Measurements from ENCODE around the gene CAMTA1.

DNA sequence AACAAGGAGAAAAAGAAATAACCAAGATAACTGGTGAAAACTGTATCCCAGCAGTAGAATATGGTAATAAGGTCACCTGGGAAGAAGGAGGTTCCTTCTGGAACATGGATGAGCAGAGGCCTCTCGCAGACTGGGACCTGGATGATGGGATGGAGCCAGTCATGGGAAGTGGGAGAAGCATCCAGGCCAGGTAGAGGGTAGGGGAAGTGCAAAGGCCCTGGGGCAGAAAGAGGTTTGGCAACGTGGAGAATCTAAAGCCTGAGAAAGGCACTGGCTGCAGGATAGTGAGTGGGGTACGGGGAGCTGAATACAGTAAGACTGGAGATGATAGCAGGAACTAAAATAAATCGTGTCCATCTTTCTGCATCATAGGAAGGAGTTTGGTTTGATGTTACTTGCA is 889.7 kb downstream of the CAMTA1 start:
- TF ChIP-seq, protein P1, sequence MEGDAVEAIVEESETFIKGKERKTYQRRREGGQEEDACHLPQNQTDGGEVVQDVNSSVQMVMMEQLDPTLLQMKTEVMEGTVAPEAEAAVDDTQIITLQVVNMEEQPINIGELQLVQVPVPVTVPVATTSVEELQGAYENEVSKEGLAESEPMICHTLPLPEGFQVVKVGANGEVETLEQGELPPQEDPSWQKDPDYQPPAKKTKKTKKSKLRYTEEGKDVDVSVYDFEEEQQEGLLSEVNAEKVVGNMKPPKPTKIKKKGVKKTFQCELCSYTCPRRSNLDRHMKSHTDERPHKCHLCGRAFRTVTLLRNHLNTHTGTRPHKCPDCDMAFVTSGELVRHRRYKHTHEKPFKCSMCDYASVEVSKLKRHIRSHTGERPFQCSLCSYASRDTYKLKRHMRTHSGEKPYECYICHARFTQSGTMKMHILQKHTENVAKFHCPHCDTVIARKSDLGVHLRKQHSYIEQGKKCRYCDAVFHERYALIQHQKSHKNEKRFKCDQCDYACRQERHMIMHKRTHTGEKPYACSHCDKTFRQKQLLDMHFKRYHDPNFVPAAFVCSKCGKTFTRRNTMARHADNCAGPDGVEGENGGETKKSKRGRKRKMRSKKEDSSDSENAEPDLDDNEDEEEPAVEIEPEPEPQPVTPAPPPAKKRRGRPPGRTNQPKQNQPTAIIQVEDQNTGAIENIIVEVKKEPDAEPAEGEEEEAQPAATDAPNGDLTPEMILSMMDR (IDR thresholded peaks at IDR 0.05), result no peak
- TF ChIP-seq EZH2 (IDR thresholded peaks at IDR 0.05) (no peak), EZH2phosphoT487 (IDR thresholded peaks at IDR 0.05) (no peak)

All from neural progenitor cell (in vitro differentiated cells).